Raji (cell line): Measurements from ENCODE around the gene STRN3.

Experiments
- POLR2A ChIP-seq: IDR thresholded peaks from 2 replicates; pipeline ENCODE4 v1.6.1; 2011; ENCODE audit warnings: low read depth, low read length, control low read depth; ENCODE audit not compliant: insufficient read depth

STRN3 gene

GRCh38 chr14:31026077-31026449 is at the start of gene STRN3:
TSS of gene STRN3 (minus strand) at chr14:31026379. CDS start at chr14:31026185, 194 bp downstream.
- no peak for TF ChIP-seq POLR2A

- TF ChIP-seq POLR2A, result no peak
Measured at GRCh38 chr14:31075144-31075543, 49.0 kb upstream of the STRN3 start.

GRCh38 chr14:31071151-31071550 is 45.0 kb upstream of the STRN3 start:
- no peak for TF ChIP-seq POLR2A

- TF ChIP-seq POLR2A, result no peak
Measured at GRCh38 chr14:31070431-31070830, 44.3 kb upstream of the STRN3 start.

- no peak for TF ChIP-seq POLR2A
Measured at GRCh38 chr14:31069343-31069742, 43.2 kb upstream of the STRN3 start.

GRCh38 chr14:31068235-31068634 is 42.1 kb upstream of the STRN3 start:
- TF ChIP-seq POLR2A, result no peak

- TF ChIP-seq POLR2A, result no peak
Measured at GRCh38 chr14:31060253-31060875, 34.2 kb upstream of the STRN3 start.

- no peak for TF ChIP-seq POLR2A
Measured at GRCh38 chr14:31059152-31059924, 33.2 kb upstream of the STRN3 start.

GRCh38 chr14:31057701-31058364 is 31.7 kb upstream of the STRN3 start:
- no peak for TF ChIP-seq POLR2A

- TF ChIP-seq POLR2A, result no peak
Measured at GRCh38 chr14:31057035-31057434, 30.9 kb upstream of the STRN3 start.

GRCh38 chr14:31051511-31051910 is 25.3 kb upstream of the STRN3 start:
- TF ChIP-seq POLR2A, result no peak

GRCh38 chr14:31051023-31051422 is 24.8 kb upstream of the STRN3 start:
- no peak for TF ChIP-seq POLR2A

- TF ChIP-seq POLR2A, result no peak
Measured at GRCh38 chr14:31047503-31047902, 21.3 kb upstream of the STRN3 start.

GRCh38 chr14:31045501-31046080 is 19.4 kb upstream of the STRN3 start:
- TF ChIP-seq POLR2A, result no peak

GRCh38 chr14:31043379-31043778 is 17.2 kb upstream of the STRN3 start:
- TF ChIP-seq POLR2A, result no peak

- TF ChIP-seq POLR2A, result no peak
Measured at GRCh38 chr14:31042300-31042699, 16.1 kb upstream of the STRN3 start.
